ENCODE results near the gene ZNF521.
"Not testable (repeated sequence)": the region's sequence is repeated elsewhere in the genome, so short reads cannot be mapped to it uniquely, and the experiment has no call there.

The ZNF521 gene

GRCh38 chr18:25062720-25063119 is 289.2 kb downstream of the ZNF521 start:
- no peak for DNase-seq

DNA sequence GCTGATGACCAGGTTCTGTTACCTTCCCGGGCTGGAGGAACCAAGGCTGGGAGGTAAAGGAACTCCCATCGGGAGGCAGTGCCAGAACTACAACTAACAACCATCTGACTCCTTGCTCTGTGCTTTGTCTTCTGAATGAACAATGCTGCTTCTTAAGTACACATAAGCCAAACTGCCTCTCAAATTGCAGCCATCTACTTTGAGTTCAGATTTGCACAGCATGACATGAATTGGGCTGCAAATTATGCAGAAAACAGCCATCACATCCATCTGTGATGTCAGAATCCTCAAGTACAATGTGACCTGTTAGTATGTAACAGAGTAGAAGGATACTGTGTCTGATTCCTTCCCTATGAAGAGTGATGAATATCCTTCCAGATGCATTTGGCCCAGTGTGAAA is 290.6 kb downstream of the ZNF521 start:
- peak; percentile 57 for DNase-seq

DNA sequence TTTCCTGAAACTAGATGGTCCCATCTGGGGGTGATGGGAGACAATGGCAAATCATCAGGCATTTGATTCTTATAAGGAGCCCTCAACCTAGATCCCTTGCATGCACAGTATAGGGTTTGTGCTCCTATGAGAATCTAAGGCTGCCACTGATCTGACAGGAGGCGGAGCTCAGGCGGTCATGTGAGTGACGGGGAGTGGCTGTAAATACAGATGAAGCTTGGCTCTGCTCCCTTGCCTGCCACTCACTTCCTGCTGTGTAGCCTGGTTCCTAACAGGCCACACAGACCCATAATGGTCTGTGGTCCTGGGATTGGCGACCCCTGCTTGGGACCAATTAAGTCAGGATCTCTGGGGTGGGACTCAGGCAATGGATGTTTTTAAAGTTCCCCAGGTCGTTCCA is 293.4 kb downstream of the ZNF521 start:
- no peak for DNase-seq

- no peak for DNase-seq
These were observed 294.4 kb downstream of the ZNF521 start for GRCh38 chr18:25057491-25058050.

GRCh38 chr18:25056429-25056828 is 295.5 kb downstream of the ZNF521 start:
- no peak for DNase-seq

GRCh38 chr18:25055076-25055475 is 296.9 kb downstream of the ZNF521 start:
- no peak for DNase-seq

DNA sequence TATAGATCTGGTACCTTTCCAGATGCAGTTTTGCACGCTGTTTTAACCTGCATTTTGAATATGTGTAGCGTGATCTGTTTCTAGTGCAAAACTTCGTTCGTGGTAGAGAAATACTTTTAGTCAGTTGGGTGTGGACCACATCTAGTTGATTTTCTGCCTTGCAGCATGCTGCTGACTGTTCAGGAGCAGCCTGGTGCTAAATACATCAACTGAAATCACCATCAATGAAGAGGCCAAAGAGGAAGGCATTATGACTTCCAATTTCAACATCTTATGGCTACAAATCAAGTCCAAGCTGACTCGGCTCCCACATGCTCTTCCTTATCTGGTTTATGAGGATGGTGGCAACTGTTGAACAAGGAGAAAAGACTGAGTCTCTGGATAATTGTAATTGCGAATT is 298.5 kb downstream of the ZNF521 start:
- DNase-seq: no peak

GRCh38 chr18:25052511-25052921 is 299.4 kb downstream of the ZNF521 start:
- DNase-seq: no peak

DNA sequence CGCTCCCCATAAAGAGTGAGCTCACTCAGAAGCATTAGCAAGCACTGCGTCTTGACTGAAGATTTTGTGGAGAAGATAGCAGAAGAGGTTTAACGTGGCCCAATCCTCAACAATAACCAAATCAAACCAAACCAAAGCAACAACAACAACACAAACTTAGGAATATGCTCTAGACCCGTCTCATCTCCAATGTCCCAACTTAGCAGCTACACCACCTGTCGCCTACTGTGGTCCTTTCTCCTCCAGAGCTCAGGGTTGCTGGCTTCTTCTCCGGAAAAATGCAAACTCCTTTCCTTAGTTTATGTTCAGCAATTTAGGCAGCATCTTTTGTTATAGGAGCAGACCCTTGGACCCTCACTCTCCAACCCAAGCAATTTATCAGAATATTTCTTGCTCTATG is 301.4 kb downstream of the ZNF521 start:
- no peak for DNase-seq

GRCh38 chr18:25047983-25048382 is 304.0 kb downstream of the ZNF521 start:
- DNase-seq: no peak

DNA sequence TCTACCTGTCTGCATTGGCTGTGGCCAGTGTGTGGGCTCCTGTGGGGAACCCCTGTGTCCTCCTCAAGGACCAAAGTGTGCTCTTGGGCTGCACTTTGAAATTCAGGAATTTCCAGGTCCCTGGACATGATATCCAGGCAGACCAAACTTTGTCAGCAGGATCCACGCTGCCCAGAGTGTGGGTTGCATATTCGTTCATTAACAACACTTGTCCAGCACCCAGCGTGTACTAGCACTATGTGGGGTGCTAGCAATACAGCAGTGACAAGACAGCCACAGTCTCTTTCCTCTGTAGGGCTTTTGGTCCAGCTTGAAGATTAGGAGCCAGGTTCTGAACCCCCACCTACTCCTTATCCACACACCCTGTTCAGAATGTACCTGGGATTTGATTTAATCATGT is 304.5 kb downstream of the ZNF521 start:
- no peak for DNase-seq

DNA sequence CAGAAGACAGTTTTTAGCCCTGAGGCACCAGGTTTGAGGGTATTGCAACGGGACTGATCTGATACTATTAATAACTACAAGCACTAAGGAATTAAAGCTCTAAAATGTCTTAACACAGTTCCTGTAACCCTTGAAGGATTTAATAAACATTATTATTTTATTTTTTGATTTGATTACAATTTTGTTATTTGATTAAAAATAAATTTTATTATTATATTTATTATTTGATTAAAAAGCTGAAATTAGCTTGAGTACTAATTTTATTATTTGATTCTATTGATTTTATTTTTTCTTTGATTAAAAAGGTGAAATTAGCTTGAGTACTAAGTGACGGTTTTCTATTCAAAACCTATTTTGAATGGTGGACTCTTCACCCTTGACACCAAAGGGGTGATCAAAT is 307.3 kb downstream of the ZNF521 start:
- no peak for DNase-seq

DNA sequence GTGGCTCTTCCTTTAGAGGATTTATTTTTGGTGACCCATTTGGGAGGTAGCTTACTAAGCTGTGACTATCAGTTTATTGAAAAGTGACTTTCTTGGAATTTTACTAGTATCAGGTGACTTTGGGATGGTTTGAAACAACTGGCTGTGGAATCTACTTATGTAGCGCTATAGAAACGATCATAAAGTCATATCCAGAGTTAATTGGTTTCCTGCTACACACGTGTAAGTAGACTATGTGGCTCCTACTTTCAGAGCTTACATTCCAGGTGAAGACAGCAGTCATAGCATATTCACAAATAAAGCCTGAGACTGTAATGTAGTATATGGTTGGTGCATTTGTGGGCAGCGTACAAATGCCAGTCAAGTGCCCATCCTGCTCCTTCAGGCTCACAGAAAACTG is 308.9 kb downstream of the ZNF521 start:
- no peak for DNase-seq

DNA sequence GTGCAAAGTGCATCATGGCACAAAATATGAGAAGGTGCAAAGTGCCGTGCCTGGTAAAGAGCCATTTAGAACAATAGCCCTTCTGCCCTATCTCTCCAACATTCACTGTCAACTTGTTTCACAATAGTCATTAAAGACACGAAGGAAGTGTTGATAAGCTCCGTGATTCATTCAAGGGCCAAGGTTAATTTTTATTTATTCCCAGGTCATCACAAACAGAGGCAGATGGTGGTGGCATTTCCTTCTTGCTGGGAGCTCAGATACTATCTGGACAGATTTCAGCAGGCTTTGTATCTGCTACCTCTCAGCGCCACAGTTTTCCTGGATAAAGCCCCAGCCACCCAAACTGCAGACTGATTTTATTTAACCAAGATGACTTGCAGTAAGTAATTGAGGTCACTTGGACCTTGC is 309.3 kb downstream of the ZNF521 start:
- DNase-seq: no peak

GRCh38 chr18:25039781-25040180 is 312.2 kb downstream of the ZNF521 start:
- no peak for DNase-seq

DNA sequence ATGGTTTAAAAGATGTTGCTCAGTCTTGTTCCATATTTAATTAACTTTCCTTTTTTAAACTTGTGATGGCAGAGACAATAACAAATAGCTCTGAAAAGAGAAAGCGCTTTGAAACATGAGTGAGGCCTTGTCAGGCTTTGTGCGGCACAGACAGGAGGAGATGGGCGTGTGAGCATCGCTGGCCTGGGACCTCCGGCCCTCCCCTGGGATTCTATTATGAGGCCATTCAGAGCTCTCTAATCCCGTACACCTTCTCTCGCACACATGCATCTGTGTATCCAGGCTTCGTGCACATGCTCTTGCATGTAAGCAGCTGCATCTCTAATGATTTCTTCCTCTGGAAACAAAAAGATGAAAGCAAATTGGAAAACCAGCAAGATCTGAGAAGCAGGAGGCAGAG is 313.7 kb downstream of the ZNF521 start:
- peak; percentile 57 for DNase-seq

- no peak for DNase-seq
These were observed 318.1 kb downstream of the ZNF521 start for GRCh38 chr18:25033747-25034471.

DNA sequence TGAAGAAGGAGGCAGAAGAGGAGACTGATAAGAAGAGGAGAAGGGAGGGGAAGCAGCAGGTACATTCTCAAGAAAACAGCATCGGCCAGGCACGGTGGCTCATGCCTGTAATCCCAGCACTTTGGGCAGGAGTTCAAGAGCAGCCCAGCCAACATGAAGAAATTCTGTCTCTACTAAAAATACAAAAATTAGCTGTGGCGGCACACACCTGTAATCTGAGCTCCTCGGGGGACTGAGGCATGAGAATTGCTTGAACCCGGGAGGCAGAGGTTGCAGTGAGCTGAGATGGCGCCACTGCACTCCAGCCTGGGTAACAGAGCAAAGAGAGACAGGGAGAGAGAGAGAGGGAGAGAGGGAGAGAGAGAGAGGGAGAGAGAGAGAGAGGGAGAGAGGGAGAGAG is 318.8 kb downstream of the ZNF521 start:
- not testable (repeated sequence) for DNase-seq

DNA sequence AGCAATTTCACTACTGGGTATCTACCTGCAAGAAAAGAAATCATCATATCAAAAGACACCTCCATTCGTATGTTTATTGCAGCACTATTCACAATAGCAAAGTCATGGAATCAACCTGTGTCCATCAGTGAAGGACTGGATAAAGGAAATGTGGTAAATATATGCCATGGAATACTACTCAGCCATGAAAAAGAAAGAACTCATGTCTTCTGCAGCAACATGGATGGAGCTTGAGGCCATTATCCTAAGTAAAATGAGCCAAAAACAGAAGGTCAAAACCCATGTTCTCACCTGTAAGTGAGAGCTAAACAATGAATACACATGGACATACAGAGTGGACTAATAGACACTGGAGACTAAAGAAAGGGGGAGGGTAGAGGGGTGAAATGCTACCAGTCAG is 322.2 kb downstream of the ZNF521 start:
- no peak for DNase-seq

- DNase-seq: no peak
These were observed 332.0 kb downstream of the ZNF521 start for GRCh38 chr18:25019931-25020330.

GRCh38 chr18:25019086-25019860 is 332.7 kb downstream of the ZNF521 start:
- DNase-seq: no peak

GRCh38 chr18:25016666-25017065 is 335.3 kb downstream of the ZNF521 start:
- no peak for DNase-seq

GRCh38 chr18:25016181-25016580 is 335.8 kb downstream of the ZNF521 start:
- no peak for DNase-seq
